Caco-2 (cell line): ENCODE measurements around the gene PPP1R13B. TPM values are rescaled to one million over a fixed set of nuclear protein-coding genes. Genes with fewer than 3 reads are reported as not detected.

ENCODE experiments used
- BruUV-seq: library from RNA; stranded (reverse); fragments of 400-500 nt; replicated peaks from 2 replicates; lab custom pipeline; 2021; lab: Mats Ljungman, UMichigan
- CTCF ChIA-PET: fragments of 300-600 bp; sonication (Branson Sonifier 250); formaldehyde crosslinking; loops from one replicate; lab custom pipeline; 2022; ENCODE audit warnings: antibody characterized with exemption; lab: Charles Lee
- POLR2A ChIA-PET: fragments of 300-600 bp; sonication (Branson Sonifier 250); formaldehyde crosslinking; loops from one replicate; lab custom pipeline; 2022; ENCODE audit warnings: antibody characterized with exemption; lab: Charles Lee
- DNase-seq, 2 experiments: peaks; one replicate each; pipeline versions ENCODE4 v3.0.0 to v3.0.0-alpha.2; 2020 to 2022
- H3K27me3 ChIP-seq: replicated peaks from 2 replicates; pipeline ENCODE4 v1.6.0; 2011; ENCODE audit warnings: low read length; ENCODE audit not compliant: control insufficient read depth, insufficient read depth
- H3K36me3 ChIP-seq: 2 replicates; pipeline ENCODE4 v1.5.1; 2011; ENCODE audit warnings: low read length; ENCODE audit not compliant: control insufficient read depth, insufficient read depth
- H3K4me1 ChIP-seq: fragments of 250-450 bp; sonication (Bioruptor Pico); 2 replicates; pipeline ENCODE4 v1.5.1; 2020; ENCODE audit warnings: mild to moderate bottlenecking
- H3K4me3 ChIP-seq: 2 replicates; pipeline ENCODE4 v1.5.1; 2011; ENCODE audit warnings: low read depth, mild to moderate bottlenecking, control low read depth, low read length
- H3K9me3 ChIP-seq: fragments of 250-450 bp; sonication (Bioruptor Pico); 2 replicates; pipeline ENCODE4 v1.5.1; 2020; ENCODE audit warnings: mild to moderate bottlenecking, moderate library complexity
- H3K27ac Mint-ChIP-seq: one replicate; pipeline ENCODE4 v1.8.0; 2022; ENCODE audit warnings: mixed read lengths; ENCODE audit not compliant: unreplicated experiment
- H3K27me3 Mint-ChIP-seq: one replicate; pipeline ENCODE4 v1.8.0; 2022; ENCODE audit warnings: mixed read lengths; ENCODE audit not compliant: insufficient read depth, unreplicated experiment
- H3K36me3 Mint-ChIP-seq: one replicate; pipeline ENCODE4 v1.8.0; 2022; ENCODE audit warnings: mild to moderate bottlenecking, mixed read lengths; ENCODE audit not compliant: insufficient read depth, unreplicated experiment
- H3K4me1 Mint-ChIP-seq: one replicate; pipeline ENCODE4 v1.8.0; 2022; ENCODE audit warnings: low read depth, mixed read lengths; ENCODE audit not compliant: unreplicated experiment
- H3K4me3 Mint-ChIP-seq: one replicate; pipeline ENCODE4 v1.8.0; 2022; ENCODE audit warnings: mild to moderate bottlenecking, moderate library complexity, mixed read lengths; ENCODE audit not compliant: unreplicated experiment
- H3K9me3 Mint-ChIP-seq: one replicate; pipeline ENCODE4 v1.8.0; 2022; ENCODE audit warnings: mixed read lengths; ENCODE audit not compliant: unreplicated experiment
- CTCF ChIP-seq, 2 experiments: fragments of 200-600 bp in 1 of 2; IDR thresholded peaks; 1 replicate in 1 of 2; 2 replicates in 1 of 2; pipeline versions ENCODE4 v1.5.1 to v1.8.0; 2011 to 2022; ENCODE audit warnings: antibody characterized with exemption in 1 of 2, control low read depth in 1 of 2, inconsistent platforms in 1 of 2, low read depth in 1 of 2, low read length in 1 of 2, mild to moderate bottlenecking in 1 of 2, moderate library complexity in 1 of 2; ENCODE audit not compliant: insufficient read depth in 1 of 2, severe bottlenecking in 1 of 2, unreplicated experiment in 1 of 2
- intact Hi-C: fragments of 100-400 bp; cut with micrococcal nuclease; formaldehyde crosslinking; loops from one replicate; pipeline ENCODE4 v1.10.0; 2022; ENCODE audit not compliant: unreplicated experiment
- total RNA-seq: library from RNA; stranded (reverse); gene quantifications from 2 replicates; pipeline ENCODE4 v1.2.3, GENCODE V29; 2022

The PPP1R13B gene
- total RNA-seq, 1 experiment from 2014 or later = 15.8 TPM

- no peaks in the 10 kb centered on the region for H3K27me3 Mint-ChIP-seq
- CTCF ChIA-PET = no interaction called here
Observed at GRCh38 chr14:103688906-103689902, 158.2 kb downstream of the PPP1R13B start.

GRCh38 chr14:103688441-103688840, 158.9 kb downstream of the PPP1R13B start:
- H3K9me3 ChIP-seq = no peaks in the 10 kb centered on the region
- no peak overlapping the region for H3K4me3 ChIP-seq
- Mint-ChIP-seq H3K36me3 (peaks cover 70% of the 10 kb centered on the region), H3K27me3 (no peaks in the 10 kb centered on the region), H3K27ac (no peak overlapping the region), H3K4me1 (no peaks in the 10 kb centered on the region), H3K4me3 (no peak overlapping the region), H3K9me3 (no peaks in the 10 kb centered on the region)
- ChIA-PET POLR2A (no interaction called here), CTCF (no interaction called here)
- TF ChIP-seq CTCF (IDR thresholded peaks at IDR 0.05; ENCODE audit: insufficient read depth in 1 of 2, low read depth in 1 of 2, low read length in 1 of 2, severe bottlenecking in 1 of 2, unreplicated experiment in 1 of 2) = no peak
- BruUV-seq = no TSS peak
- DNase-seq = no peak
- no peaks in the 10 kb centered on the region for H3K27me3 ChIP-seq
- no peaks in the 10 kb centered on the region for H3K36me3 ChIP-seq
- H3K4me1 ChIP-seq = no peaks in the 10 kb centered on the region
- intact Hi-C loops = no loop called here

More at GRCh38 chr14:103688906-103689902, 158.2 kb downstream of the PPP1R13B start:
- Mint-ChIP-seq H3K27ac (no peak overlapping the region), H3K4me3 (no peak overlapping the region), H3K36me3 (peaks cover 75% of the 10 kb centered on the region), H3K4me1 (no peaks in the 10 kb centered on the region), H3K9me3 (no peaks in the 10 kb centered on the region)
- no peak for TF ChIP-seq CTCF (IDR thresholded peaks at IDR 0.05; ENCODE audit: insufficient read depth in 1 of 2, low read depth in 1 of 2, low read length in 1 of 2, severe bottlenecking in 1 of 2, unreplicated experiment in 1 of 2)
- POLR2A ChIA-PET = no interaction called here
- intact Hi-C loops = no loop called here
- H3K4me3 ChIP-seq = no peak overlapping the region
- no peaks in the 10 kb centered on the region for H3K9me3 ChIP-seq
- DNase-seq = no peak
- H3K36me3 ChIP-seq = no peaks in the 10 kb centered on the region
- BruUV-seq = no TSS peak
- H3K4me1 ChIP-seq = no peaks in the 10 kb centered on the region
- no peaks in the 10 kb centered on the region for H3K27me3 ChIP-seq

- Mint-ChIP-seq H3K4me1 (no peaks in the 10 kb centered on the region), H3K4me3 (no peak overlapping the region), H3K27me3 (no peaks in the 10 kb centered on the region), H3K27ac (no peak overlapping the region), H3K9me3 (no peaks in the 10 kb centered on the region), H3K36me3 (peaks cover 70% of the 10 kb centered on the region)
- Histone ChIP-seq H3K27me3 (no peaks in the 10 kb centered on the region), H3K9me3 (no peaks in the 10 kb centered on the region), H3K4me1 (no peaks in the 10 kb centered on the region), H3K4me3 (no peak overlapping the region), H3K36me3 (no peaks in the 10 kb centered on the region)
- no TSS peak for BruUV-seq
- POLR2A ChIA-PET = no interaction called here
- CTCF ChIA-PET = no interaction called here
- intact Hi-C loops = no loop called here
- TF ChIP-seq CTCF (IDR thresholded peaks at IDR 0.05; ENCODE audit: insufficient read depth in 1 of 2, low read depth in 1 of 2, low read length in 1 of 2, severe bottlenecking in 1 of 2, unreplicated experiment in 1 of 2) = no peak
- DNase-seq = no peak
Observed at GRCh38 chr14:103687712-103688111, 159.7 kb downstream of the PPP1R13B start.
